H1 (cell line): ENCODE data around the gene JMJD8. TPM values are rescaled to one million over a fixed set of nuclear protein-coding genes. Genes with fewer than 3 reads are reported as not detected.

Experiments
- CTCF ChIA-PET: fragments of 300-600 bp; sonication (Branson Sonifier 250); formaldehyde crosslinking; loops from one replicate; lab custom pipeline; 2021; ENCODE audit not compliant: partially characterized antibody; lab: Charles Lee
- POLR2A ChIA-PET: fragments of 300-600 bp; sonication (Branson Sonifier 250); formaldehyde crosslinking; loops from one replicate; lab custom pipeline; 2021; ENCODE audit warnings: inconsistent platforms; ENCODE audit not compliant: partially characterized antibody; lab: Charles Lee
- DNase-seq, 2 experiments: peaks; one replicate each; pipeline versions ENCODE4 v3.0.0 to v3.0.0-alpha.2; 2010 to 2022; ENCODE audit warnings: low spot score in 2 of 2, low read depth in 1 of 2, mixed read lengths in 1 of 2
- FAIRE-seq: peaks from 2 replicates; lab custom pipeline; 2011; peaks lifted over from hg19 to GRCh38; lab: Jason Lieb, UNC
- H2AFZ ChIP-seq: 2 replicates; pipeline ENCODE4 v1.8.1; 2012; ENCODE audit warnings: low read length, inconsistent platforms
- H2AK5ac ChIP-seq: 2 replicates; pipeline ENCODE4 v1.6.1; 2013; ENCODE audit warnings: low read depth, low read length
- H2BK120ac ChIP-seq: replicated peaks from 2 replicates; pipeline ENCODE3; 2013; ENCODE audit warnings: low read depth, low read length, inconsistent platforms
- H2BK12ac ChIP-seq: 2 replicates; pipeline ENCODE4 v1.6.1; 2013; ENCODE audit warnings: low read depth, low read length
- H2BK15ac ChIP-seq: 2 replicates; pipeline ENCODE4 v1.6.1; 2013; ENCODE audit warnings: low read length
- H2BK20ac ChIP-seq: 2 replicates; pipeline ENCODE4 v1.6.1; 2013; ENCODE audit warnings: low read length
- H2BK5ac ChIP-seq: 2 replicates; pipeline ENCODE4 v1.6.1; 2013; ENCODE audit warnings: low read depth, low read length
- H3K14ac ChIP-seq: 2 replicates; pipeline ENCODE4 v1.6.1; 2013; ENCODE audit warnings: inconsistent platforms; ENCODE audit not compliant: insufficient read length
- H3K18ac ChIP-seq: 2 replicates; pipeline ENCODE4 v1.6.1; 2013; ENCODE audit warnings: low read length; ENCODE audit errors: extremely low read depth
- H3K23ac ChIP-seq: 2 replicates; pipeline ENCODE4 v1.6.1; 2013; ENCODE audit warnings: inconsistent platforms; ENCODE audit not compliant: insufficient read length
- H3K23me2 ChIP-seq: 2 replicates; pipeline ENCODE4 v1.6.1; 2013; ENCODE audit warnings: low read depth, low read length
- H3K27ac ChIP-seq: 2 replicates; pipeline ENCODE4 v1.6.1; 2011; ENCODE audit warnings: low read depth, low read length, inconsistent platforms
- H3K27me3 ChIP-seq, 4 experiments: replicated peaks in 1 of 4; 1 replicate in 1 of 4; 2 replicates in 3 of 4; pipeline versions ENCODE4 v1.6.1 to v1.8.1; 2011 to 2013; ENCODE audit warnings: low read length in 3 of 4, mild to moderate bottlenecking in 3 of 4, inconsistent platforms in 2 of 4, mixed read lengths in 2 of 4, moderate library complexity in 1 of 4; ENCODE audit not compliant: control insufficient read depth in 3 of 4, insufficient read depth in 3 of 4; ENCODE audit errors: extremely low read depth in 1 of 4
- H3K36me3 ChIP-seq, 4 experiments: 2 replicates each; pipeline versions ENCODE4 v1.6.1 to v1.8.1; 2011 to 2013; ENCODE audit warnings: mild to moderate bottlenecking in 4 of 4, low read length in 3 of 4, moderate library complexity in 2 of 4, control low read depth in 1 of 4, inconsistent platforms in 1 of 4; ENCODE audit not compliant: insufficient read depth in 4 of 4, control insufficient read depth in 2 of 4
- H3K4ac ChIP-seq: replicated peaks from 2 replicates; pipeline ENCODE3; 2013; ENCODE audit warnings: low read length, low read depth, mixed read lengths, inconsistent platforms; ENCODE audit not compliant: insufficient read length
- H3K4me1 ChIP-seq, 4 experiments: replicated peaks in 1 of 4; 1 replicate in 1 of 4; 2 replicates in 3 of 4; pipeline versions ENCODE4 v1.6.1 to v1.8.1; 2011 to 2013; ENCODE audit warnings: low read length in 3 of 4, inconsistent platforms in 2 of 4, mixed read lengths in 1 of 4; ENCODE audit not compliant: insufficient read depth in 4 of 4, control insufficient read depth in 3 of 4
- H3K4me2 ChIP-seq, 2 experiments: 2 replicates each; pipeline versions ENCODE4 v1.6.1 to v1.8.1; 2011 to 2013; ENCODE audit warnings: low read depth in 2 of 2, low read length in 2 of 2, control low read depth in 1 of 2, inconsistent platforms in 1 of 2, mild to moderate bottlenecking in 1 of 2; ENCODE audit not compliant: insufficient read depth in 1 of 2
- H3K4me3 ChIP-seq, 4 experiments: fragments of 200-600, 300-600 bp in 1 of 4; sonication (generic), shearing (Covaris generic), sonication (Bioruptor Twin) in 1 of 4; 2 replicates each; pipeline versions ENCODE4 v1.5.1 to v1.8.1; 2011 to 2016; ENCODE audit warnings: low read length in 4 of 4, low read depth in 3 of 4, control low read depth in 2 of 4, inconsistent platforms in 2 of 4, mild to moderate bottlenecking in 2 of 4, mixed read lengths in 1 of 4, moderate library complexity in 1 of 4; ENCODE audit not compliant: insufficient read depth in 2 of 4; ENCODE audit errors: extremely low read depth in 1 of 4
- H3K56ac ChIP-seq: replicated peaks from 2 replicates; pipeline ENCODE3; 2013; ENCODE audit warnings: low read depth, mild to moderate bottlenecking, mixed read lengths, low read length, inconsistent platforms; ENCODE audit not compliant: insufficient read length
- H3K79me1 ChIP-seq: 2 replicates; pipeline ENCODE4 v1.6.1; 2013; ENCODE audit warnings: low read depth, low read length, control low read depth
- H3K79me2 ChIP-seq, 2 experiments: 2 replicates each; pipeline versions ENCODE4 v1.6.1 to v1.8.1; 2012 to 2013; ENCODE audit warnings: low read length in 2 of 2, mild to moderate bottlenecking in 2 of 2, inconsistent platforms in 1 of 2; ENCODE audit not compliant: insufficient read depth in 2 of 2, control insufficient read depth in 1 of 2
- H3K9ac ChIP-seq, 4 experiments: replicated peaks in 1 of 4; 1 replicate in 1 of 4; 2 replicates in 3 of 4; pipeline versions ENCODE4 v1.6.1 to v1.8.1; 2011 to 2013; ENCODE audit warnings: low read depth in 3 of 4, low read length in 3 of 4, control low read depth in 2 of 4, mild to moderate bottlenecking in 2 of 4, moderate library complexity in 2 of 4, inconsistent platforms in 1 of 4; ENCODE audit errors: extremely low read depth in 1 of 4
- H3K9me3 ChIP-seq, 2 experiments: 2 replicates each; pipeline versions ENCODE4 v1.6.1 to v1.8.1; 2012 to 2013; ENCODE audit warnings: mild to moderate bottlenecking in 2 of 2, moderate library complexity in 2 of 2, control low read depth in 1 of 2, inconsistent platforms in 1 of 2, low read depth in 1 of 2, low read length in 1 of 2, mixed read lengths in 1 of 2; ENCODE audit not compliant: insufficient read depth in 2 of 2
- H4K20me1 ChIP-seq, 2 experiments: replicated peaks in 1 of 2; 2 replicates each; pipeline versions ENCODE3 to v1.8.1; 2011 to 2013; ENCODE audit warnings: inconsistent platforms in 2 of 2, low read length in 2 of 2, mild to moderate bottlenecking in 1 of 2; ENCODE audit not compliant: insufficient read depth in 2 of 2, control insufficient read depth in 1 of 2
- H4K5ac ChIP-seq: 2 replicates; pipeline ENCODE4 v1.6.1; 2013; ENCODE audit warnings: low read length, low read depth, mixed read lengths, inconsistent platforms; ENCODE audit not compliant: insufficient read length
- H4K8ac ChIP-seq: 2 replicates; pipeline ENCODE4 v1.8.0; 2013; ENCODE audit warnings: mild to moderate bottlenecking, moderate library complexity, low read length, inconsistent platforms; ENCODE audit not compliant: insufficient read depth; ENCODE audit errors: extremely low read depth
- H4K91ac ChIP-seq: replicated peaks from 2 replicates; pipeline ENCODE3; 2013; ENCODE audit warnings: low read length, mixed read lengths, inconsistent platforms; ENCODE audit not compliant: insufficient read length
- CBX5 ChIP-seq: fragments of 300-800, 300-1000 bp; sonication (generic); IDR thresholded peaks from 2 replicates; pipeline ENCODE4 v1.7.1; 2016; ENCODE audit warnings: antibody characterized with exemption, low read length, low read depth
- CEBPB ChIP-seq: IDR thresholded peaks from 2 replicates; pipeline ENCODE4 v1.6.1; 2012; ENCODE audit warnings: low read depth, low read length
- EGR1 ChIP-seq: IDR thresholded peaks from 2 replicates; pipeline ENCODE4 v1.6.1; 2011; ENCODE audit warnings: low read depth, low read length, borderline replicate concordance
- EP300 ChIP-seq, 2 experiments: IDR thresholded peaks; 1 replicate in 1 of 2; 2 replicates in 1 of 2; pipeline ENCODE4 v1.6.1; 2011 to 2012; ENCODE audit warnings: low read depth in 2 of 2, low read length in 2 of 2, mild to moderate bottlenecking in 2 of 2, borderline replicate concordance in 1 of 2, inconsistent platforms in 1 of 2, moderate library complexity in 1 of 2
- GTF2F1 ChIP-seq: IDR thresholded peaks from 2 replicates; pipeline ENCODE4 v1.6.1; 2012; ENCODE audit warnings: low read depth, low read length, improper control_type of control experiment, borderline replicate concordance
- POU5F1 ChIP-seq: IDR thresholded peaks from 2 replicates; pipeline ENCODE4 v1.6.1; 2011; ENCODE audit warnings: low read depth, mild to moderate bottlenecking, low read length, moderate library complexity
- RNF2 ChIP-seq: fragments of 200-900, 300-1000 bp; sonication (generic); IDR thresholded peaks from 2 replicates; pipeline ENCODE4 v1.7.1; 2016; ENCODE audit warnings: borderline replicate concordance, low read depth, mild to moderate bottlenecking, antibody characterized with exemption, low read length; ENCODE audit not compliant: poor library complexity, severe bottlenecking; ENCODE audit errors: missing control alignments
- RXRA ChIP-seq: IDR thresholded peaks from 2 replicates; pipeline ENCODE4 v1.6.1; 2011; ENCODE audit warnings: low read depth, mild to moderate bottlenecking, low read length, moderate library complexity; ENCODE audit not compliant: insufficient read depth
- SIN3A ChIP-seq, 2 experiments: IDR thresholded peaks in 1 of 2; conservative IDR thresholded peaks in 1 of 2; 2 replicates each; pipeline ENCODE4 v1.6.1; 2011 to 2012; ENCODE audit warnings: low read length in 2 of 2, improper control_type of control experiment in 1 of 2, low read depth in 1 of 2, mild to moderate bottlenecking in 1 of 2
- SIRT6 ChIP-seq: IDR thresholded peaks from one replicate; pipeline ENCODE4 v1.7.1; 2012; ENCODE audit warnings: low read length, inconsistent platforms
- TAF1 ChIP-seq: IDR thresholded peaks from 2 replicates; pipeline ENCODE4 v1.6.1; 2011; ENCODE audit warnings: mild to moderate bottlenecking, low read depth, low read length
- WGBS, 2 experiments: shearing (Covaris generic) in 1 of 2; methylation state at CpG; one replicate each; pipeline versions ENCODE4 v1.1.6 to v1.1.7; 2013 to 2015; ENCODE audit warnings: low lambda C conversion rate in 2 of 2, mixed read lengths in 2 of 2, inconsistent platforms in 1 of 2, low coverage in 1 of 2, missing lambda C conversion rate in 1 of 2; ENCODE audit not compliant: insufficient replicate concordance in 2 of 2, insufficient coverage in 1 of 2, insufficient read length in 1 of 2; ENCODE audit errors: extremely low coverage in 1 of 2, missing lambda C conversion rate in 1 of 2; 5-methylcytosine and 5-hydroxymethylcytosine counted together
- polyA plus RNA-seq, 7 experiments: library from polyadenylated mRNA; depleted of rRNA in 3 of 7; stranded (reverse) in 5 of 7; unstranded in 2 of 7; fragments of >200 nt in 5 of 7; fragments of 200-250 nt in 2 of 7; gene quantifications; 1 replicate in 5 of 7; 2 replicates in 1 of 7; 4 replicates in 1 of 7; pipeline versions ENCODE4 v1.2.1 to v1.2.3, GENCODE V29; 2011 to 2013; ENCODE audit warnings: missing spikeins in 2 of 7, mixed read lengths in 2 of 7
- total RNA-seq: library from RNA; stranded (reverse); fragmentation: NEBNext Ultra II Directional; extraction: Animal tissue kit (Norgen Biotek cat#: 25700); gene quantifications from 2 replicates; pipeline ENCODE4 v1.2.1, GENCODE V29; 2021

The JMJD8 gene
- total and polyA plus RNA-seq, 2 of the 8 experiments (the other 6 are each of a cell fraction or from before 2014, with no cell fraction given), result 46.4 to 87.4 TPM

GRCh38 chr16:671353-672131, 12.6 kb downstream of the JMJD8 start:
- Histone ChIP-seq H4K20me1 (peaks cover 5 to 27% of the 10 kb centered on the region in 2 experiments), H3K14ac (no peak overlapping the region), H3K79me1 (peaks cover 13% of the 10 kb centered on the region), H2BK12ac (no peak overlapping the region), H3K27me3 (peaks cover 0 to 2% (median 0%) of the 10 kb centered on the region in 4 experiments; a peak in 2 of 7 replicates), H3K4ac (no peak overlapping the region), H3K4me2 (no peak overlapping the region), H3K9ac (no peak overlapping the region), H3K27ac (no peak overlapping the region), H3K23me2 (peaks cover 12% of the 10 kb centered on the region), H2BK15ac (no peak overlapping the region), H3K36me3 (peaks cover 14 to 44% (median 33%) of the 10 kb centered on the region in 4 experiments), H2BK120ac (no peak overlapping the region), H4K91ac (no peak overlapping the region), H3K79me2 (peaks cover 0 to 13% of the 10 kb centered on the region in 2 experiments; a peak in 1 of 4 replicates), H3K23ac (no peak overlapping the region), H2AK5ac (no peak overlapping the region), H3K56ac (no peak overlapping the region), H3K9me3 (no peaks in the 10 kb centered on the region), H4K8ac (no peak overlapping the region), H4K5ac (no peak overlapping the region), H2AFZ (no peak overlapping the region), H2BK20ac (no peak overlapping the region), H2BK5ac (no peak overlapping the region), H3K18ac (no peak overlapping the region), H3K4me1 (peaks cover 0 to 19% (median 17%) of the 10 kb centered on the region in 4 experiments; a peak in 6 of 7 replicates), H3K4me3 (no peak overlapping the region)
- DNase-seq (no peak), FAIRE-seq (no peak)
- ChIA-PET POLR2A (interaction anchor here (0.8 to 17.4 kb wide), 6 partner anchors 6 to 38 kb away, joined by 3 to 214 read pairs (median 4); partner anchors contain the start of genes JMJD8, RHBDL1, RHOT2 and STUB1), CTCF (interaction anchor here (1.3 to 12.0 kb wide), 3 partner anchors 12 to 89 kb away, joined by 5 to 75 read pairs (median 7); partner anchors contain the start of gene WDR24)
- 94% methylated on average over 18 of the region's 40 CpGs; no CpG with 5 or more reads in 1 of the 2 experiments for WGBS, 2 experiments
- no peak for TF ChIP-seq GTF2F1
- no peak for TF ChIP-seq CBX5
- no peak for TF ChIP-seq RXRA
- no peak for TF ChIP-seq TAF1
- TF ChIP-seq CEBPB, result no peak
- TF ChIP-seq EP300 (IDR thresholded peaks at IDR 0.05; ENCODE audit: borderline replicate concordance in 1 of 2, low read depth in 2 of 2, low read length in 2 of 2), result no peak
- TF ChIP-seq SIN3A (conservative IDR thresholded peaks at IDR 0.05 in 1 of 2, IDR thresholded peaks at IDR 0.05 in 1 of 2; ENCODE audit: low read depth in 1 of 2, low read length in 2 of 2), result no peak
- TF ChIP-seq EGR1, result no peak
- TF ChIP-seq RNF2, result no peak
- TF ChIP-seq POU5F1, result no peak
- TF ChIP-seq SIRT6, result no peak
